GM15510 (cell line): Measurements from ENCODE around the gene RIPPLY1.

Experiments used
- POLR2A ChIP-seq: IDR thresholded peaks from 3 replicates; pipeline ENCODE4 v1.6.1; 2011; ENCODE audit warnings: borderline replicate concordance; ENCODE audit not compliant: insufficient read length; ENCODE audit errors: extremely low read depth

RIPPLY1 gene

GRCh38 chrX:106891762-106892460 lies 11.2 kb downstream of the RIPPLY1 start:
- no peak for TF ChIP-seq POLR2A

- no peak for TF ChIP-seq POLR2A
Observed at GRCh38 chrX:106889468-106889867, 13.7 kb downstream of the RIPPLY1 start.

- TF ChIP-seq POLR2A, result no peak
Observed at GRCh38 chrX:106875151-106875550, 28.0 kb downstream of the RIPPLY1 start.

- TF ChIP-seq POLR2A, result no peak
Observed at GRCh38 chrX:106874075-106874474, 29.1 kb downstream of the RIPPLY1 start.

- TF ChIP-seq POLR2A, result no peak
Observed at GRCh38 chrX:106863697-106864096, 39.4 kb downstream of the RIPPLY1 start.

GRCh38 chrX:106862972-106863688 lies 40.0 kb downstream of the RIPPLY1 start:
- TF ChIP-seq POLR2A, result no peak
